ENCODE measurements around the gene KSR2. TPM values are rescaled to one million over a fixed set of nuclear protein-coding genes. Genes with fewer than 3 reads are reported as not detected.
"Not testable (repeated sequence)": the region's sequence is repeated elsewhere in the genome, so short reads cannot be mapped to it uniquely, and the experiment has no call there.

KSR2 gene
- total RNA-seq, 1 experiment from 2014 or later: 2.0 TPM

- Histone ChIP-seq H3K27ac (no peak overlapping the region), H3K27me3 (ENCODE audit: insufficient read depth, low read depth) (peaks cover 8% of the 10 kb centered on the region; the same call in 1 of the 2 replicates), H3K9me2 (ENCODE audit: insufficient read depth) (no peaks in the 10 kb centered on the region), H3F3A (ENCODE audit: insufficient read depth, low read depth) (no peaks in the 10 kb centered on the region), H3K79me2 (ENCODE audit: low read depth) (no peaks in the 10 kb centered on the region), H4K20me1 (ENCODE audit: insufficient read depth) (no peaks in the 10 kb centered on the region), H3K4me1 (replicated peaks; ENCODE audit: insufficient read depth) (no peaks in the 10 kb centered on the region), H2AFZ (no peak overlapping the region), H3K4me2 (no peak overlapping the region), H3K4me3 (no peak overlapping the region), H3K9me3 (ENCODE audit: insufficient read depth, low read depth) (no peaks in the 10 kb centered on the region), H3K36me3 (ENCODE audit: low read depth) (no peaks in the 10 kb centered on the region)
- ChIA-PET CTCF (no interaction called here), POLR2A (ENCODE audit: unreplicated experiment) (no interaction called here)
- intact Hi-C loops (cut with micrococcal nuclease; ENCODE audit: unreplicated experiment): no loop called here
- TF ChIP-seq EZH2 (IDR thresholded peaks at IDR 0.05; ENCODE audit: low read depth): no peak
- no peak for TF ChIP-seq CTCF (conservative IDR thresholded peaks at IDR 0.05)
- BruUV-seq (replicated peaks): no TSS peak
- no peak for DNase-seq
Observed at GRCh38 chr12:117629454-117629853, 339.3 kb downstream of the KSR2 start.

- H3K4me1 ChIP-seq (replicated peaks; ENCODE audit: insufficient read depth); H3K4me3 ChIP-seq; DNase-seq; H3K27ac ChIP-seq; CTCF ChIA-PET; H3K36me3 ChIP-seq (ENCODE audit: low read depth); H3K9me3 ChIP-seq (ENCODE audit: insufficient read depth, low read depth); H3K4me2 ChIP-seq; H4K20me1 ChIP-seq (ENCODE audit: insufficient read depth); POLR2A ChIA-PET (ENCODE audit: unreplicated experiment); H2AFZ ChIP-seq; H3K79me2 ChIP-seq (ENCODE audit: low read depth); H3F3A ChIP-seq (ENCODE audit: insufficient read depth, low read depth); H3K9me2 ChIP-seq (ENCODE audit: insufficient read depth); BruUV-seq (replicated peaks); intact Hi-C loops (cut with micrococcal nuclease; ENCODE audit: unreplicated experiment); H3K27me3 ChIP-seq (ENCODE audit: insufficient read depth, low read depth): not testable (repeated sequence)
Observed at GRCh38 chr12:117628711-117629110, 340.1 kb downstream of the KSR2 start.

GRCh38 chr12:117622741-117623140 lies 346.0 kb downstream of the KSR2 start:
- H3K4me3 ChIP-seq: no peak overlapping the region
- H3K4me2 ChIP-seq: no peak overlapping the region
- no peaks in the 10 kb centered on the region; the same call in 1 of the 2 replicates for H4K20me1 ChIP-seq (ENCODE audit: insufficient read depth)
- H3K4me1 ChIP-seq (replicated peaks; ENCODE audit: insufficient read depth): no peaks in the 10 kb centered on the region
- ChIA-PET CTCF (no interaction called here), POLR2A (ENCODE audit: unreplicated experiment) (no interaction called here)
- no peaks in the 10 kb centered on the region for H3K36me3 ChIP-seq (ENCODE audit: low read depth)
- no peaks in the 10 kb centered on the region for H3F3A ChIP-seq (ENCODE audit: insufficient read depth, low read depth)
- intact Hi-C loops (cut with micrococcal nuclease; ENCODE audit: unreplicated experiment): no loop called here
- no peak overlapping the region for H2AFZ ChIP-seq
- no peaks in the 10 kb centered on the region for H3K9me2 ChIP-seq (ENCODE audit: insufficient read depth)
- TF ChIP-seq EZH2 (IDR thresholded peaks at IDR 0.05; ENCODE audit: low read depth) (no peak), CTCF (conservative IDR thresholded peaks at IDR 0.05) (no peak)
- no peak for DNase-seq
- H3K9me3 ChIP-seq (ENCODE audit: insufficient read depth, low read depth): no peaks in the 10 kb centered on the region
- no peaks in the 10 kb centered on the region; the same call in 1 of the 2 replicates for H3K27me3 ChIP-seq (ENCODE audit: insufficient read depth, low read depth)
- no peak overlapping the region for H3K27ac ChIP-seq
- no TSS peak for BruUV-seq (replicated peaks)
- no peaks in the 10 kb centered on the region for H3K79me2 ChIP-seq (ENCODE audit: low read depth)

- Histone ChIP-seq H3K9me2 (ENCODE audit: insufficient read depth) (no peaks in the 10 kb centered on the region), H3K4me3 (no peak overlapping the region), H3K79me2 (ENCODE audit: low read depth) (no peaks in the 10 kb centered on the region), H3K36me3 (ENCODE audit: low read depth) (no peaks in the 10 kb centered on the region), H3K27ac (no peak overlapping the region), H3F3A (ENCODE audit: insufficient read depth, low read depth) (no peaks in the 10 kb centered on the region), H3K9me3 (ENCODE audit: insufficient read depth, low read depth) (no peaks in the 10 kb centered on the region), H3K27me3 (ENCODE audit: insufficient read depth, low read depth) (no peaks in the 10 kb centered on the region; the same call in 1 of the 2 replicates), H4K20me1 (ENCODE audit: insufficient read depth) (no peaks in the 10 kb centered on the region; the same call in 1 of the 2 replicates), H3K4me1 (replicated peaks; ENCODE audit: insufficient read depth) (no peaks in the 10 kb centered on the region), H2AFZ (no peak overlapping the region), H3K4me2 (no peak overlapping the region)
- DNase-seq: no peak
- no TSS peak for BruUV-seq (replicated peaks)
- intact Hi-C loops (cut with micrococcal nuclease; ENCODE audit: unreplicated experiment): no loop called here
- CTCF ChIA-PET: no interaction called here
- TF ChIP-seq CTCF (conservative IDR thresholded peaks at IDR 0.05) (no peak), EZH2 (IDR thresholded peaks at IDR 0.05; ENCODE audit: low read depth) (no peak)
- POLR2A ChIA-PET (ENCODE audit: unreplicated experiment): no interaction called here
Observed at GRCh38 chr12:117622087-117622486, 346.7 kb downstream of the KSR2 start.
